Adipocyte (in vitro differentiated cells): ENCODE results near the gene C12orf60.
"Not testable (repeated sequence)": the region's sequence is repeated elsewhere in the genome, so short reads cannot be mapped to it uniquely, and the experiment has no call there.

Experiments used
- DNase-seq: peaks from one replicate; pipeline ENCODE4 v3.0.0-alpha.2; 2015; ENCODE audit warnings: low read depth
- H3K27me3 ChIP-seq: replicated peaks from 2 replicates; pipeline ENCODE4 v1.7.0; 2013; ENCODE audit warnings: mild to moderate bottlenecking, low read length, moderate library complexity; ENCODE audit not compliant: control insufficient read depth, insufficient read depth
- H3K36me3 ChIP-seq: 2 replicates; pipeline ENCODE4 v1.7.0; 2013; ENCODE audit warnings: low read length, mild to moderate bottlenecking, moderate library complexity; ENCODE audit not compliant: control insufficient read depth, insufficient read depth, severe bottlenecking
- H3K4me1 ChIP-seq: 2 replicates; pipeline ENCODE4 v1.7.0; 2013; ENCODE audit warnings: mild to moderate bottlenecking, low read length, moderate library complexity; ENCODE audit not compliant: control insufficient read depth, insufficient read depth
- H3K4me3 ChIP-seq: 2 replicates; pipeline ENCODE4 v1.7.0; 2013; ENCODE audit warnings: mild to moderate bottlenecking, low read length, moderate library complexity
- H3K9ac ChIP-seq: 2 replicates; pipeline ENCODE4 v1.7.0; 2013; ENCODE audit warnings: mild to moderate bottlenecking, low read length, moderate library complexity
- H3K9me3 ChIP-seq: 2 replicates; pipeline ENCODE4 v1.7.0; 2013; ENCODE audit warnings: mild to moderate bottlenecking, low read length, moderate library complexity; ENCODE audit not compliant: control insufficient read depth

The C12orf60 gene, protein sequence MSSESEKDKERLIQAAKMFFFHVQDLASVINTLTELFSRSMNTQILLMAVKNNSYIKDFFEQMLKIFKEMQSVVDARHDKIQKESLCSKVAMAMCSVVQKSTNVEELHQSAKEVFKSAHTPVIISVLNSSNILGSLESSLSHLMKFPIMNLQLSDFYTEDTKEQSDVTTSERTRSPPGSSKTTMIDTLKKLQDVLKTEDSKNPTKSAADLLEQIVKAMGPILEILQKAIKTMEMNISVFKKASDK

DNA sequence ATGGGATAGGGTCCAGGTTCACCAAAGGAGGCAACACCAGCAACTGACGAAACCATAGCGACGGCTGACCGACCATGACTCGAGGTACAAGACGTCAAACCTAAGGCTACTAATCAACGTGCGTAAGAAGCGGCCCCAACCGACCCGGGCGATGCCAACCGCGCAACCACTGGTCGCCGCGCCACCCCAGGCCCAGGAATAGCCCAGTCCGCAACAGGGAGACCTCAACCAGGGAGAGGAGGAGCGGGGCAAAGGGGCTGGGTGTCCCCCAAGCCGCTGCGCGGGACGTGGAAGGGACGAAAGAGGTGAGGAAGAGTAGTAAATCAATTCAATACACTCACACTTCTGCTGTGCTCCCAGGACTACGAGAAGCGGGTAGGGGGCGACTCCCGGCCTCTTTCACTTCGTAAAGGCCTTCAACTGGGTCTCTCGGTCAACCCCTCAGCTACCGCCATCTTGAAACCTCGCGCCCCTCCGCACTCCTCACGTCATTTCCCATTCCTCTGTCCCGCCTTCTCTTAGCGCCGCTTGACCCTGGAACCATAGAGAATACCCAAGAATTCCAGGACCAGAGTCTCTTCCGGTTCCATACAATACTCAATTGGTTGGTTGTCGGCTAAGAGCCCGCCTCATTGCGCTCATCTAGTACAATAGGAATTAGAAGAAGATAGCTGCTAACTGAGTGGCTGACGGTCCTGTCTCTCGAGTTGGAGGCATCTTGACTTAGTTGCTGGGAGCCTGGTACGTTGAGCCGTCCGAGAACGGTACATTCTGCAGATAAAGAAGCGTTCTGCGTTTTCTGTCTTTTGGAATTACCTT lies at the start of gene C12orf60, which contains the start of gene WBP11:
TSS of gene C12orf60 (plus strand) at position 660 of the 819 bp plus-strand sequence. CDS start 19,266 bp downstream, outside the sequence.
TSS of gene WBP11 (minus strand) at position 468 of the 819 bp plus-strand sequence. CDS start 2,095 bp downstream, outside the sequence.
- Histone ChIP-seq H3K36me3 (peaks cover 16% of the 10 kb centered on the region), H3K27me3 (no peaks in the 10 kb centered on the region), H3K4me3 (peak within 1 kb of the TSS; percentile 93), H3K4me1 (peaks cover 21% of the 10 kb centered on the region), H3K9ac (peak within 1 kb of the TSS; percentile 91), H3K9me3 (no peaks in the 10 kb centered on the region)
- DNase-seq = peak; percentile 99

- Histone ChIP-seq H3K9ac (no peak overlapping the region), H3K4me1 (no peaks in the 10 kb centered on the region), H3K36me3 (no peaks in the 10 kb centered on the region), H3K9me3 (no peaks in the 10 kb centered on the region), H3K27me3 (no peaks in the 10 kb centered on the region), H3K4me3 (no peak overlapping the region)
- DNase-seq = no peak
These were observed 46.9 kb upstream of the C12orf60 start for GRCh38 chr12:14756334-14757143.

DNA sequence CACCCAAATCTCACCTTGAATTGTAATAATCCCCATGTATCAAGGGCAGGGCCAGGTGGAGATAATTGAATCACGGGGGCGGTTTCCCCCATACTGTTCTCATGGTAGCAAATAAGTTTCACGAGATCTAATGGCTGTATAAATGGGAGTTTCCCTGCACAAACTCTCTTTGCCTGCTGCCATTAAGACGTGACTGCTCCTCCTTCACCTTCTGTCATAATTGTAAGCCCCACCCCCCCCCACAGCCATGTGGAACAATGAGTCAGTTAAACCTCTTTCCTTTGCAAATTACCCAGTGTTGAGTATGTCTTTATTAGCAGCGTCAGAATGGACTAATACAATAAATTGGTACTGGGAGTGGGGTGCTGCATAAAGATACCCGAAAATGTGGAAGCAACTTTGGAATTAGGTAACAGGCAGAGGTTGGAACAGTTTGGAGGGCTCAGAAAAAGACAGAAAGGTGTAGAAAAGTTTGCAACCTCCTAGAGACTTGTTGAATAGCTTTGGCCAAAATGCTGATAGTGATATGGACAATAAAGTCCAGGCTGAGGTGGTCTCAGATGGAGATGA lies 43.7 kb upstream of the C12orf60 start:
- not testable (repeated sequence) for H3K9me3 ChIP-seq, H3K36me3 ChIP-seq, H3K4me3 ChIP-seq, H3K4me1 ChIP-seq, H3K27me3 ChIP-seq, DNase-seq, H3K9ac ChIP-seq

DNA sequence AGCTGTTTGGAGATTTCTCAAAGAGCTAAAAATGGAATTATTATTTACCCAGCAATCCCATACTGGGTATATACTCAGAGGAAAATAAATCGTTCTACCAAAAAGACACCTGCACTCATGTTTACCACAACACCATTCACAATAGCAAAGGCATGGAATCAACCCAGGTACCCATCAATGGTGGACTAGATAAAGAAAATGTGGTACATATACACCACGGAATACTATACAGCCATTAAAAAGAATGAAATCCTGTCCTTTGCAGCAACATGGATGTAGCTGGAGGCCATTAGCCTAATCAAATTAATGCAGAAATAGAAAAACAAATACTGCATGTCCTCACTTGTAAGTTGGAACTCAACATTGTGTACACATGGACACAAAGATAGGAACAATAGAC lies 38.1 kb upstream of the C12orf60 start:
- DNase-seq = no peak
- Histone ChIP-seq H3K4me3 (no peak overlapping the region), H3K36me3 (peaks cover 6% of the 10 kb centered on the region), H3K9me3 (no peaks in the 10 kb centered on the region), H3K27me3 (no peaks in the 10 kb centered on the region), H3K9ac (no peak overlapping the region), H3K4me1 (peaks cover 12% of the 10 kb centered on the region)

GRCh38 chr12:14766020-14766419 lies 37.5 kb upstream of the C12orf60 start:
- not testable (repeated sequence) for H3K27me3 ChIP-seq, H3K9me3 ChIP-seq, H3K36me3 ChIP-seq, H3K4me3 ChIP-seq, DNase-seq, H3K9ac ChIP-seq
- peaks cover 12% of the 10 kb centered on the region for H3K4me1 ChIP-seq

DNA sequence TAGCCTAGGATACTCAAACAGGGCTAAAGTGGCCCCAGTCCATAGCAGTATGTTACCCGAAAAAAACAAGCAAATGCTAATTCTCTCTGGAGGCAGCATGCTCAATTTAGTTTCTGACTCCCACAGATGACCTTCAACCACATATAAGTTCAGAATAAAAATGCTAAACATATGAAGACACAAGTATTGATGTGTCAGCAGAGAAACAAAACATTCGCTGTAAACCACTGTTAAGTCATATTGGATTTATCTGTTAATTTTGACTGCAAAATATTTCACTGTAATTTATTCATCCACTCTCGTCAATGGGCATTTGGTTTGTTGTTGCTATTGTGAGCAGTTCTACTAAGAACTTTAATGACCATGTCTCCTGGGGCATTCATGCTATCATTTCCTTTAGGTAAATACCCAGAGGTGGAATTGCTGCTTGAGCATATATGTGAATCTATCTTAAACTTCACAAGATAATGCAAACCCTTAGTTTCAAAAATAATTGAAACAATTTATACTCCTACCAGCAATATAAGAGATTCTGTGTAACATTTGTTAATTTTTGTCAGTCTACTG lies 36.7 kb upstream of the C12orf60 start:
- Histone ChIP-seq H3K27me3 (no peaks in the 10 kb centered on the region), H3K9me3 (no peaks in the 10 kb centered on the region), H3K9ac (no peak overlapping the region), H3K4me1 (peaks cover 16% of the 10 kb centered on the region), H3K4me3 (no peak overlapping the region), H3K36me3 (peaks cover 6% of the 10 kb centered on the region)
- no peak for DNase-seq

DNA sequence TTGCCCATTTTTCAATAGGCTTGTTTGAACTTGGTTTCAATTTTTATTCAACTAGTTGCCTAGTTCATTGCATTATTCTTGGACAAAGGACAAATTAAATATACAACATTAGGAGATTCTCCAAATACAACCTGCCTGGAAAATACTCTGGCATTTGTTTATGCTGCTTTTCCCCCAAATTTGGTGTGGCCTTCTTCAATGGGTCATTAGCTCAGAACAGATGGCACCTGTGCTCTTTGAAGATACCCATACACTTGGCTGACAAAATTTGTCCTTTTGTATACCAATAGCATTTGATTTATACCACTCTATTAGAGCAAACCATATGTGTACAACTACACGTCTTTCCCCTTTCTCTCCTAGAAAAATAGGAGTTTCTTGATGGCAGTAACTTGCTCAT lies 35.9 kb upstream of the C12orf60 start:
- DNase-seq = no peak
- H3K9me3 ChIP-seq = no peaks in the 10 kb centered on the region
- peaks cover 19% of the 10 kb centered on the region for H3K4me1 ChIP-seq
- peak overlapping the region; percentile 96 for H3K4me3 ChIP-seq
- H3K27me3 ChIP-seq = no peaks in the 10 kb centered on the region
- H3K9ac ChIP-seq = no peak overlapping the region
- H3K36me3 ChIP-seq = peaks cover 6% of the 10 kb centered on the region

DNA sequence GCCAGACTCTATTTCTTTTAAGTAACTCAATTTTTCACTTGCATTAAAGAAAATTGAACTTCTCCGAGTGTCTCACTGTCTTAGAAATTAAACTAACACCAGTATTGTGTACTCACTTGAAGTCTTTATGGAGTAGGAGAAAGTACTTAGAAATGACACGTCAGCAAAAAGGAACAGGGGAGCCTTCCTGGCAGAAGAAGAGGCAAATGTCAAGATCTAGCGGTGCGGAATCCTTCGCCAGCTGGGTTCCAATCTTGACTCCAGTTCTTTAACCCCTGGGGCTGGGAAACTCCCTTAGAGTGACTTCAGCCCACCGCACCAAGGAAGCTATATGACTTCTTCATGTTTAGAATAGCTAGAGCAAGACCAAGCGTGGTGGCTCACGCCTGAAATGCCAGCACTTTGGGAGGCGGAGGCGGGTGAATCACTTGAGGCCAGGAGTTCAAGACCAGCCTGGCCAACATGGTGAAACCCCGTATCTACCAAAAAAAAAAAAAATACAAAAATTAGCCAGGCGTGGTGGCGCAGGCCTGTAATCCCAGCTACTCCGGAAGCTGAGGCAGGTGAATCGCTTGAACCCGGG lies 34.6 kb upstream of the C12orf60 start:
- Histone ChIP-seq H3K4me1 (peaks cover 25% of the 10 kb centered on the region), H3K4me3 (peak overlapping the region; percentile 96), H3K27me3 (no peaks in the 10 kb centered on the region), H3K36me3 (peaks cover 6% of the 10 kb centered on the region), H3K9ac (peak overlapping the region; percentile 91), H3K9me3 (no peaks in the 10 kb centered on the region)
- DNase-seq = peak; percentile 34

- DNase-seq = peak; percentile 46
- Histone ChIP-seq H3K9me3 (no peaks in the 10 kb centered on the region), H3K4me3 (peak overlapping the region; percentile 96), H3K9ac (peak overlapping the region; percentile 91), H3K27me3 (no peaks in the 10 kb centered on the region), H3K36me3 (peaks cover 6% of the 10 kb centered on the region), H3K4me1 (peaks cover 25% of the 10 kb centered on the region)
These were observed 34.0 kb upstream of the C12orf60 start for GRCh38 chr12:14769466-14769968.

- Histone ChIP-seq H3K4me3 (peak overlapping the region; percentile 96), H3K36me3 (peaks cover 6% of the 10 kb centered on the region), H3K27me3 (no peaks in the 10 kb centered on the region), H3K9me3 (no peaks in the 10 kb centered on the region), H3K9ac (peak overlapping the region; percentile 91), H3K4me1 (peaks cover 25% of the 10 kb centered on the region)
- DNase-seq = peak; percentile 87
These were observed 33.4 kb upstream of the C12orf60 start for GRCh38 chr12:14769969-14770495.
